PC-9 (cell line): Measurements from ENCODE around the gene SLC16A12.

Source experiments
- CTCF ChIP-seq: fragments of 200-600 bp; sonication (generic); conservative IDR thresholded peaks from 2 replicates; pipeline ENCODE4 v1.6.1; 2017; ENCODE audit warnings: mixed run types, antibody characterized with exemption, mild to moderate bottlenecking, moderate library complexity
- EZH2 ChIP-seq: fragments of 200-600 bp; sonication (generic); IDR thresholded peaks from 2 replicates; pipeline ENCODE4 v1.8.0; 2017; ENCODE audit warnings: antibody characterized with exemption, low read depth

- TF ChIP-seq CTCF (no peak), EZH2 (no peak)
Observed at GRCh38 chr10:89550509-89550908, 15.1 kb upstream of the SLC16A12 start.
